ENCODE measurements around the gene KRTAP10-3. TPM values are rescaled to one million over a fixed set of nuclear protein-coding genes. Genes with fewer than 3 reads are reported as not detected.

The KRTAP10-3 gene
- total and polyA plus RNA-seq, 2 donors (not counting 3 experiments of a cell fraction or from before 2014, with no cell fraction given), result not detected

DNA sequence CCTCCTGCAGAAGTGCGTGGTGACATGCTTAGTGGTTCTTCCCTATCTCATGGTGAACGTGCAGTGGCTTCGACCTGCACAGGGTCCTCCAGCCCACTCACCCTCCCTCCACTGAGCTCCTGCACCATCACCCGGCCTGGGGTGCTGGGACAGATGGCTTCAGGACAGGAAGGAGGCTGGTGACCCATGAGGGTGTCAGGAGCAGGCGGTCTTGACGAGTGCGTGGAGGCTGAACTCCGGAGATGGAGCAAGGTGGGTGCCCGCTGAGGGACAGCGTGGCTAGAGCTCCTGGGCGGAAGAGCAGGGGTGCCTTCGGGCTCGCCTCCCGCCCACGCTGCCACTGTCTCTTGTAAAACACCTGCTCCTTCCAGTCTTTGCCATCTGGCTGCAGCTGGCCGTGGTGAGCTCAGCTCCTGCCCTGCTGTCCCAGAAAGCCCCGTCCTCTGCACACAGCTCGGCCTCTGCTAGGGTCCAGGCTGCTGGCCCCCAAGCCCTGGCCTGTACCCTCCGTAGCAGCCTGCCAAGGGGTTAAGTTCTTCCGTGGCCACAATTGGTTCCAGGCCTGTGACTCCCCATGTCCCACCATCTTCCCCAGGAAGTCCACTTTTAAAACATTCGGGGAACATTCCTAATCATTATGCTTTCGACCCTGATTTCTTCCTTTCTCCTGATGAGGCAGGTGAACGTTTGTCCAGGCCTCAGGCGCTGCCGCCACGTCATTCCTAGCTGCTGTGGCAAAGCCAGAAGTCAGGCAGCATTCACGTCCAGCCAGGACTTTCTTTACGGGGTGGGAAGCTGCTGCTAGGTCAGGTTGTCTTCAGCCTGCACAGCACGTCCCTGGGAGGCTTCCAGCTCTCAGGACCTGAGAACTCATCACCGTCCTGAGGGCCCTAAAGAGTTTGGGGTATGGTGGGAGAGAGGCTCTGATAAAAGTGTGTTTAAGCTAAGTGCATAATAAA is 26.7 kb downstream of the KRTAP10-3 start:
- Histone ChIP-seq H3K36me3 (ENCODE audit: control insufficient read depth in 2 of 2, extremely low read depth in 1 of 2, insufficient read depth in 2 of 2, low read length in 2 of 2) (no peaks in the 10 kb centered on the region), H3K9me3 (replicated peaks; ENCODE audit: control insufficient read depth, insufficient read depth, low read length) (no peaks in the 10 kb centered on the region), H2AFZ (ENCODE audit: low read depth, low read length) (no peak overlapping the region), H3K79me2 (ENCODE audit: control insufficient read depth, insufficient read depth, low read length) (no peaks in the 10 kb centered on the region), H3K27ac (ENCODE audit: insufficient read depth, low read depth, low read length) (no peak overlapping the region), H4K20me1 (replicated peaks; ENCODE audit: control insufficient read depth, extremely low read depth, insufficient read depth, low read length) (no peaks in the 10 kb centered on the region), H3K4me2 (ENCODE audit: insufficient read depth, low read length) (no peak overlapping the region), H3K9me1 (replicated peaks; ENCODE audit: control insufficient read depth, extremely low read depth, insufficient read depth, low read length) (no peaks in the 10 kb centered on the region), H3K9ac (replicated peaks; ENCODE audit: extremely low read depth, insufficient read depth, low read length) (no peak overlapping the region), H3K27me3 (ENCODE audit: control insufficient read depth in 2 of 2, insufficient read depth in 2 of 2, low read length in 2 of 2) (peaks cover 0 to 3% of the 10 kb centered on the region in 2 experiments), H3K4me1 (ENCODE audit: control insufficient read depth, extremely low read depth, insufficient read depth, low read length) (no peaks in the 10 kb centered on the region), H3K4me3 (replicated peaks in 1 of 3; ENCODE audit: insufficient read depth in 1 of 3, low read depth in 1 of 3, low read length in 3 of 3) (no peak overlapping the region)
- no TSS peak for BruUV-seq (replicated peaks)
- TF ChIP-seq, protein P1, sequence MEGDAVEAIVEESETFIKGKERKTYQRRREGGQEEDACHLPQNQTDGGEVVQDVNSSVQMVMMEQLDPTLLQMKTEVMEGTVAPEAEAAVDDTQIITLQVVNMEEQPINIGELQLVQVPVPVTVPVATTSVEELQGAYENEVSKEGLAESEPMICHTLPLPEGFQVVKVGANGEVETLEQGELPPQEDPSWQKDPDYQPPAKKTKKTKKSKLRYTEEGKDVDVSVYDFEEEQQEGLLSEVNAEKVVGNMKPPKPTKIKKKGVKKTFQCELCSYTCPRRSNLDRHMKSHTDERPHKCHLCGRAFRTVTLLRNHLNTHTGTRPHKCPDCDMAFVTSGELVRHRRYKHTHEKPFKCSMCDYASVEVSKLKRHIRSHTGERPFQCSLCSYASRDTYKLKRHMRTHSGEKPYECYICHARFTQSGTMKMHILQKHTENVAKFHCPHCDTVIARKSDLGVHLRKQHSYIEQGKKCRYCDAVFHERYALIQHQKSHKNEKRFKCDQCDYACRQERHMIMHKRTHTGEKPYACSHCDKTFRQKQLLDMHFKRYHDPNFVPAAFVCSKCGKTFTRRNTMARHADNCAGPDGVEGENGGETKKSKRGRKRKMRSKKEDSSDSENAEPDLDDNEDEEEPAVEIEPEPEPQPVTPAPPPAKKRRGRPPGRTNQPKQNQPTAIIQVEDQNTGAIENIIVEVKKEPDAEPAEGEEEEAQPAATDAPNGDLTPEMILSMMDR (IDR thresholded peaks at IDR 0.05; ENCODE audit: extremely low read depth in 1 of 2, insufficient read depth in 1 of 2, low read depth in 1 of 2, low read length in 2 of 2), result no peak
- TF ChIP-seq MYC (IDR thresholded peaks at IDR 0.05; ENCODE audit: low read depth, low read length), result no peak
- TF ChIP-seq JUN (IDR thresholded peaks at IDR 0.05; ENCODE audit: borderline replicate concordance, insufficient read depth, insufficient read length, low read depth), result no peak
- no peak for TF ChIP-seq EZH2 (IDR thresholded peaks at IDR 0.05; ENCODE audit: borderline replicate concordance, low read depth, low read length, severe bottlenecking)
- TF ChIP-seq POLR2A (IDR thresholded peaks at IDR 0.05; ENCODE audit: low read depth, low read length), result no peak
- TF ChIP-seq, protein P2, sequence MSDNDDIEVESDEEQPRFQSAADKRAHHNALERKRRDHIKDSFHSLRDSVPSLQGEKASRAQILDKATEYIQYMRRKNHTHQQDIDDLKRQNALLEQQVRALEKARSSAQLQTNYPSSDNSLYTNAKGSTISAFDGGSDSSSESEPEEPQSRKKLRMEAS (IDR thresholded peaks at IDR 0.05; ENCODE audit: insufficient read depth, insufficient read length), result no peak
- no peak for TF ChIP-seq FOS (IDR thresholded peaks at IDR 0.05; ENCODE audit: borderline replicate concordance, insufficient read depth, low read length)
- TF ChIP-seq POLR2AphosphoS5 (IDR thresholded peaks at IDR 0.05; ENCODE audit: insufficient read depth, low read depth, low read length), result no peak
- TF ChIP-seq GATA2 (IDR thresholded peaks at IDR 0.05; ENCODE audit: insufficient read depth, insufficient read length, low read depth, low read length), result no peak
- ChIA-PET POLR2A (no interaction called here), CTCF (interaction anchor here (1.5 kb wide), 1 partner anchor 14 kb away, joined by 3 read pairs; no protein-coding TSS in a partner anchor)
- FAIRE-seq, result no peak
- dilution Hi-C loops (cut with MboI; ENCODE audit: extremely low pct_ligation_motif_present, low sequenced_read_pairs) (no loop called here), intact Hi-C loops (cut with micrococcal nuclease) (no loop called here)
- no peak for DNase-seq (ENCODE audit: low read depth, low spot score)
